ENCODE data around the gene PCLO.

GRCh38 chr7:82839555-82839954, 323.1 kb downstream of the PCLO start:
- TF ChIP-seq CTCF (IDR thresholded peaks at IDR 0.05) (no peak), POLR2AphosphoS5 (IDR thresholded peaks at IDR 0.05; ENCODE audit: insufficient read depth in 1 of 2, low read depth in 1 of 2) (no peak), POLR2A (IDR thresholded peaks at IDR 0.05) (no peak)

Data from vagina (tissue), 2 donors.